GM18519 (cell line): Measurements from ENCODE around the gene SPINK7.
"Not testable (repeated sequence)": the region's sequence is repeated elsewhere in the genome, so short reads cannot be mapped to it uniquely, and the experiment has no call there.

ENCODE experiments used
- ATAC-seq: cut with Tn5 transposase; IDR thresholded peaks from one replicate; pipeline ENCODE4 v1.9.1; 2021; ENCODE audit warnings: mild to moderate bottlenecking, moderate library complexity; ENCODE audit not compliant: unreplicated experiment, low FRiP score

SPINK7 gene

GRCh38 chr5:148312153-148312552, at the start of gene SPINK7:
TSS of gene SPINK7 (plus strand) at chr5:148312423. CDS start at chr5:148312484, 61 bp downstream.
- ATAC-seq = no peak

- no peak for ATAC-seq
Observed at GRCh38 chr5:148267962-148268361, 44.3 kb upstream of the SPINK7 start.

GRCh38 chr5:148268566-148268965, 43.7 kb upstream of the SPINK7 start, which contains the start of gene SPINK13:
TSS of gene SPINK13 (plus strand) at chr5:148268794. CDS start at chr5:148270073, 1,279 bp downstream.
- ATAC-seq = no peak

- ATAC-seq = not testable (repeated sequence)
Observed at GRCh38 chr5:148275129-148275528, 37.1 kb upstream of the SPINK7 start.

- ATAC-seq = not testable (repeated sequence)
Observed at GRCh38 chr5:148280893-148281292, 31.3 kb upstream of the SPINK7 start.

GRCh38 chr5:148281336-148281735, 30.9 kb upstream of the SPINK7 start:
- not testable (repeated sequence) for ATAC-seq

- ATAC-seq = peak; percentile 49
Observed at GRCh38 chr5:148290271-148291195, 21.7 kb upstream of the SPINK7 start.

- ATAC-seq = no peak
Observed at GRCh38 chr5:148297731-148298130, 14.5 kb upstream of the SPINK7 start.

- ATAC-seq = no peak
Observed at GRCh38 chr5:148306446-148306845, 5.8 kb upstream of the SPINK7 start.

- no peak for ATAC-seq
Observed at GRCh38 chr5:148309019-148309418, 3.2 kb upstream of the SPINK7 start.

GRCh38 chr5:148309746-148310145, 2.5 kb upstream of the SPINK7 start:
- no peak for ATAC-seq

- ATAC-seq = no peak
Observed at GRCh38 chr5:148311484-148311883, 739 bp upstream of the SPINK7 start.

GRCh38 chr5:148314187-148314586, 2.0 kb downstream of the SPINK7 start:
- no peak for ATAC-seq

GRCh38 chr5:148314731-148315130, 2.5 kb downstream of the SPINK7 start:
- ATAC-seq = no peak

GRCh38 chr5:148320011-148320963, 8.1 kb downstream of the SPINK7 start:
- ATAC-seq = not testable (repeated sequence)

- ATAC-seq = no peak
Observed at GRCh38 chr5:148333262-148333849, 21.1 kb downstream of the SPINK7 start.

- no peak for ATAC-seq
Observed at GRCh38 chr5:148335259-148335658, 23.0 kb downstream of the SPINK7 start, which contains the start of gene SPINK9. TSS of gene SPINK9 (plus strand) at chr5:148335559. CDS start at chr5:148335614, 55 bp downstream.

- ATAC-seq = peak; percentile 68
Observed at GRCh38 chr5:148336704-148337435, 24.6 kb downstream of the SPINK7 start.

- ATAC-seq = no peak
Observed at GRCh38 chr5:148342371-148343045, 30.3 kb downstream of the SPINK7 start.
